ENCODE results near the gene KLF15. TPM values are rescaled to one million over a fixed set of nuclear protein-coding genes. Genes with fewer than 3 reads are reported as not detected.

The KLF15 gene
- total RNA-seq: 5.7 and 7.2 TPM in 2 replicates
- long read RNA-seq: 0 reads

- Mint-ChIP-seq H3K27ac (ENCODE audit: unreplicated experiment) (peak within 1 kb of the TSS; percentile 18), H3K4me1 (ENCODE audit: unreplicated experiment) (peaks cover 15% of the 10 kb centered on the region), H3K36me3 (ENCODE audit: unreplicated experiment) (no peaks in the 10 kb centered on the region), H3K4me3 (ENCODE audit: unreplicated experiment) (peak within 1 kb of the TSS; percentile 82), H3K27me3 (ENCODE audit: unreplicated experiment) (peaks cover 33% of the 10 kb centered on the region), H3K9me3 (ENCODE audit: unreplicated experiment) (no peaks in the 10 kb centered on the region)
- TF ChIP-seq CTCF (IDR thresholded peaks at IDR 0.05): no peak
- DNase-seq (ENCODE audit: extremely low spot score, unreplicated experiment): peak; percentile 93
These were observed at the start of gene KLF15 for GRCh38 chr3:126357295-126358037. KLF15 (minus strand) TSS chr3:126357408; CDS start chr3:126352922, 4,486 bp downstream.

GRCh38 chr3:126406389-126407296 is 49.4 kb upstream of the KLF15 start:
- Mint-ChIP-seq H3K27me3 (ENCODE audit: unreplicated experiment) (peaks cover 43% of the 10 kb centered on the region), H3K27ac (ENCODE audit: unreplicated experiment) (no peak overlapping the region), H3K4me1 (ENCODE audit: unreplicated experiment) (no peaks in the 10 kb centered on the region), H3K9me3 (ENCODE audit: unreplicated experiment) (no peaks in the 10 kb centered on the region), H3K36me3 (ENCODE audit: unreplicated experiment) (no peaks in the 10 kb centered on the region), H3K4me3 (ENCODE audit: unreplicated experiment) (no peak overlapping the region)
- no peak for TF ChIP-seq CTCF (IDR thresholded peaks at IDR 0.05)
- DNase-seq (ENCODE audit: extremely low spot score, unreplicated experiment): peak; percentile 77

- no peaks in the 10 kb centered on the region for H3K9me3 Mint-ChIP-seq (ENCODE audit: unreplicated experiment)
- H3K4me3 Mint-ChIP-seq (ENCODE audit: unreplicated experiment): no peak overlapping the region
- peak; percentile 75 for DNase-seq (ENCODE audit: extremely low spot score, unreplicated experiment)
- no peaks in the 10 kb centered on the region for H3K36me3 Mint-ChIP-seq (ENCODE audit: unreplicated experiment)
- no peak overlapping the region for H3K27ac Mint-ChIP-seq (ENCODE audit: unreplicated experiment)
- no peaks in the 10 kb centered on the region for H3K4me1 Mint-ChIP-seq (ENCODE audit: unreplicated experiment)
- H3K27me3 Mint-ChIP-seq (ENCODE audit: unreplicated experiment): peaks cover 36% of the 10 kb centered on the region
- TF ChIP-seq CTCF (IDR thresholded peaks at IDR 0.05): no peak
These were observed 45.6 kb upstream of the KLF15 start for GRCh38 chr3:126402666-126403302.

GRCh38 chr3:126402178-126402577 is 45.0 kb upstream of the KLF15 start:
- no peak overlapping the region for H3K27ac Mint-ChIP-seq (ENCODE audit: unreplicated experiment)
- peaks cover 33% of the 10 kb centered on the region for H3K27me3 Mint-ChIP-seq (ENCODE audit: unreplicated experiment)
- no peaks in the 10 kb centered on the region for H3K9me3 Mint-ChIP-seq (ENCODE audit: unreplicated experiment)
- TF ChIP-seq CTCF (IDR thresholded peaks at IDR 0.05): no peak
- no peaks in the 10 kb centered on the region for H3K36me3 Mint-ChIP-seq (ENCODE audit: unreplicated experiment)
- peak; percentile 69 for DNase-seq (ENCODE audit: extremely low spot score, unreplicated experiment)
- H3K4me1 Mint-ChIP-seq (ENCODE audit: unreplicated experiment): no peaks in the 10 kb centered on the region
- H3K4me3 Mint-ChIP-seq (ENCODE audit: unreplicated experiment): no peak overlapping the region
